IPS DF 6.9 (cell line): ENCODE measurements around the gene NRAP.

Experiments used
- DNase-seq: peaks from one replicate; pipeline ENCODE4 v3.0.0-alpha.2; 2013; ENCODE audit warnings: low read depth, low spot score
- H3K27ac ChIP-seq: one replicate; pipeline ENCODE4 v1.5.1; 2013; ENCODE audit warnings: low read length, control low read depth
- H3K27me3 ChIP-seq: 2 replicates; pipeline ENCODE4 v1.6.1; 2013; ENCODE audit warnings: mild to moderate bottlenecking, low read length; ENCODE audit not compliant: control insufficient read depth, insufficient read depth
- H3K36me3 ChIP-seq: 2 replicates; pipeline ENCODE4 v1.6.1; 2013; ENCODE audit warnings: low read length; ENCODE audit not compliant: control insufficient read depth, insufficient read depth
- H3K4me1 ChIP-seq: 2 replicates; pipeline ENCODE4 v1.6.1; 2013; ENCODE audit warnings: low read length; ENCODE audit not compliant: control insufficient read depth, insufficient read depth
- H3K4me3 ChIP-seq: 2 replicates; pipeline ENCODE4 v1.5.1; 2013; ENCODE audit warnings: mild to moderate bottlenecking, low read length
- H3K9me3 ChIP-seq: 2 replicates; pipeline ENCODE4 v1.6.1; 2013; ENCODE audit warnings: low read length, inconsistent platforms; ENCODE audit not compliant: control insufficient read depth, insufficient read depth
- WGBS: extraction: QIAGEN DNeasy Blood & Tissue Kit; methylation state at CpG from one replicate; pipeline ENCODE4 v1.1.7; 2013; ENCODE audit warnings: mixed read lengths, missing lambda C conversion rate; ENCODE audit not compliant: insufficient read length, insufficient coverage; 5-methylcytosine and 5-hydroxymethylcytosine counted together

Gene NRAP

DNA sequence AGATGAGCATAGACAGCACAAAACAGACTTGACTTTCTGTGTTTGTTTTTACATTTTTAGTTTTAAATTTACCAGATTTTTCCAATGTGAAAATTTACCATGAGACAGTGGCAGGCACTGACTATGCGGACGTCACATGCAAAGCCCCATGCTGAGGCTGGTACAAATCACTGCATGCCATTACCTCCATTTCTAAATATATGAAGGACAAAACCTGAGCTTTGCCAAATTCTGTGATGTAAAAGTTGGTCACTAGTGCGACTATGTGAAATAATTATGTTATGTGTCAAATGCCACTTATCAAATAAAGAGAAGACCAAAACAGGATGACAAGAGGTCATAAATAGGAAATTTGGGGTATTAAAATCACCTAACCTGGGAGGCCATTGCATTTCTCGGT is 22.1 kb downstream of the NRAP start:
- Histone ChIP-seq H3K27me3 (no peaks in the 10 kb centered on the region), H3K27ac (no peak overlapping the region)
- WGBS: no CpG with 5 or more reads among the region's 4 CpGs

DNA sequence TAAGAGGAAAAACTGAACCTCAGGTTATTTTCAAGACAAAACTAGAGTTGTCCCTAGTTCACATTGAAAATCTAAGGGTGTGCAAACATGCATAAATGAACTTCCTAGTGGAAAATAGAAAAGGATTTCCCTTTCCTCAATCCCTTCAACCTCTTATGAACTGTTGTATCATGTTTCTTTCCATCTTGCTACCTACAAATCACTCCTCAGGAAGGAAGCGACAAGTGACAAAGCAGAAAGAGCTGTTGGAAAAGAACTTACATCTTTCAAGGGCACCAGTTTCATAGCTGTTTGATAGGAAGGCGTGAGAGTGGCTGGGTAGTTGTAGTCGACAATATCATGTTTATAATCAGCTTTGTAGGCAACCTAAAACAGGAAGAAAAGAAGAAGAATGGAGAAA is 23.9 kb downstream of the NRAP start:
- H3K27ac ChIP-seq: no peak overlapping the region
- H3K4me1 ChIP-seq: no peaks in the 10 kb centered on the region
- H3K27me3 ChIP-seq: no peaks in the 10 kb centered on the region
- H3K36me3 ChIP-seq: no peaks in the 10 kb centered on the region
- H3K4me3 ChIP-seq: no peak overlapping the region
- no CpG with 5 or more reads among the region's 3 CpGs for WGBS
- no peak for DNase-seq
- H3K9me3 ChIP-seq: no peaks in the 10 kb centered on the region

More for the DNA sequence above, 22.1 kb downstream of the NRAP start:
- Histone ChIP-seq H3K4me3 (no peak overlapping the region), H3K36me3 (no peaks in the 10 kb centered on the region), H3K4me1 (no peaks in the 10 kb centered on the region), H3K9me3 (no peaks in the 10 kb centered on the region)
- no peak for DNase-seq

DNA sequence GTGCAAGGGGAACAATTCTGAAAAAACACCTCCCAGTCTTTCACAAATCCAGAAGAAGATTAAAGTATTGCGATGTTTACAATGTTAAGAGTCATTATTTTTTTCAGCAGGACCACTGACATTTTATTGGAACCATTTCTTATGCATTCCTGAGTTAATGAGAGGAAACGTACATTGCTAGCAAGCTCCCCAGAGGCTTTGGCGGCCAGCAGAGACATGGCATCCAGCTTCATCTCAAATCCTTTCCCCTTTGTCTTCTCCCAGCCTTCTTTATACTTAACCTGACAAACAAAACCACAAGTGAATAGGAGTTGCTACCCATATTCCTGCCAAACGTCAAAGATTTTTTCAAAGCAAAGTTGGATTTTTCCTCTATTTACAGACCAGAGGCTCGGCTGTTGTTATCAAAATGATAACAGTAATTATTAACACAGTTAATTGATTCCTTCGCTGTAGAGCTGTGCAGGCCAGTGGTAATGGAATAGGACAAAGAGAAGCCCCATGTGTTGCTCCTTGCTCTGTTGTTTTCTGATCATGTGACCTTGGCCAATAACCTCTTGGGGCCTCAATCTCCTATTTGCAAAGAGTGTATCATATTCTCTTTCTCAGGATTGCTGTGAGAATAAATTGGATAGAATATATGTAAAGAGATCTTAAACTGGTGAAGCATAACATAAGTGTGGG is 32.0 kb downstream of the NRAP start:
- no peaks in the 10 kb centered on the region for H3K27me3 ChIP-seq
- H3K27ac ChIP-seq: no peak overlapping the region
- no peaks in the 10 kb centered on the region for H3K4me1 ChIP-seq
- H3K36me3 ChIP-seq: no peaks in the 10 kb centered on the region
- no CpG with 5 or more reads among the region's 6 CpGs for WGBS
- no peak for DNase-seq
- no peak overlapping the region for H3K4me3 ChIP-seq
- H3K9me3 ChIP-seq: no peaks in the 10 kb centered on the region

DNA sequence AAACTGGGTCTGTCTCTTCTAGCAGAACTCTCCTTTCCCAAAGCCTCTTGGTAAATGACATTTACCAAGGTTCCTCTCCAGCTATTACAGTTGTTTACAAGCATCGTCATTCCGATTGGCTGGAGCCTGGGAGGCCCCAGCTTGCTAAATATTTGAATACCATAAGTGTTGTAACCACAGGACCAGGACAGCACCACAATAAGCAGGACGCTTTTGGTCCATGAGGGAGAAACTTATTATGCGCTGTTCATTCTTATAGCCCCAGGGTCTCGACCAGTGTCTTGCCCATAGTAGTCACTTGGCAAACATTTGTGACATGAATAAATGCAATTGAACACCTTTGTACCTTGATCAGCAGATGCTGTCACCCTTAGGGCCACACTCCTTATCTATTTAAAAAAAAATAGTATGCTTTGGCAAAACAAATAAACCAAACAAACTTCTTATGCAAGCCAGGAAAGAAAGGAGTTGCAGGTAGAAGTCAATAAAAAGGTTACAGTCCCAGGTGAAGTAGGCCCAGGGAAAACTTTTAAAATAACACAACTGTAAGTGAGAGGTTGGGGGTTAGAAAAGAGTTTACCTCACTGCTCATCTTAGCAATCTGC is 32.8 kb downstream of the NRAP start:
- WGBS: no CpG with 5 or more reads among the region's 5 CpGs
- H3K4me1 ChIP-seq: no peaks in the 10 kb centered on the region
- H3K9me3 ChIP-seq: no peaks in the 10 kb centered on the region
- no peak for DNase-seq
- H3K27ac ChIP-seq: no peak overlapping the region
- H3K27me3 ChIP-seq: no peaks in the 10 kb centered on the region
- H3K36me3 ChIP-seq: no peaks in the 10 kb centered on the region
- no peak overlapping the region for H3K4me3 ChIP-seq

DNA sequence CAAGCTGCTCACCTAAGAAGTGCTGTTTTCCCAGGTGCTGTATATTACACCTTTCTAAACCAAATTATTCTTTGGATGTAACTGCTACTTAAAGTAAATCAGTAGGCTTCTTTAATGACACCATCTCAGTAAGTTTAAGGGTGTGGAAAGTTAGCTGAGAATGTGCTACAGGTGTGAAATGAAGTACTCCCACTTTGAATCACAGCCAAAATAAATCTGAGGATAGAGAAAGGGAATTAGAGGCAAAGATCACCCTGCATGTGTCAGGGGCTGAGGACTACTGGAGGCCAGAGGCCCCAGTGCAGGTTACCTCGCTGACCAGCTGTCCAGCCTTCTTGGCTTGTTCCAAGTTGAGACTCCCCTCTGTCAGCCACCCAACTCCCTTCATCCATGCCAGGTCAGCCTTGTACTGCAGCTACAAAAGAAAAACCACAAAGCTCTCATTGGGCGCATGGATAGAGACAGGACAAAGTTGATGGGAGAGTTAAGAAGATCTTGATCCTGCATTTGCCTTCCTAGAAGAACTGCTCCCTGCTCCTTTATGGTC is 35.2 kb downstream of the NRAP start:
- no peak overlapping the region for H3K4me3 ChIP-seq
- H3K4me1 ChIP-seq: no peaks in the 10 kb centered on the region
- no peaks in the 10 kb centered on the region for H3K27me3 ChIP-seq
- no peaks in the 10 kb centered on the region for H3K36me3 ChIP-seq
- H3K9me3 ChIP-seq: no peaks in the 10 kb centered on the region
- H3K27ac ChIP-seq: no peak overlapping the region
- WGBS: no CpG with 5 or more reads among the region's 2 CpGs
- no peak for DNase-seq

DNA sequence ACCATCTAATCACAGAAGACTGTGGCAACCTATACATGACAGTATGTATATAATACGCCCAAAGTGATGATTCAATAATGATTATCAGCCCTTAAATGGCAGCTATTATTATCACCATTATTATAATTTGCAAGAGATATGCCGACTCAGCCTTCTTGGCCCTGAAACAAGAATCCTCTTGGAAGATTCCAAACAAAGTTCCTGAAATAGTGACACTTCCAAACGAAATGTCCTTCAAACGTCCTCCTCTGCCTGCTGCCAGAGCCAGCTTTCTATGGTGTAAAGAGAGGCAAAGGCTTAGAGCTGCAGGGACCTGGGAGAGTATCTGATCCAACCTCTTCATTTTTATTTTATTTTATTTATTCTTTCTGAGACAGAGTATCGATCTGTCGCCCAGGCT is 36.0 kb downstream of the NRAP start:
- no CpG with 5 or more reads among the region's 6 CpGs for WGBS
- Histone ChIP-seq H3K4me1 (no peaks in the 10 kb centered on the region), H3K27ac (no peak overlapping the region), H3K4me3 (no peak overlapping the region), H3K36me3 (no peaks in the 10 kb centered on the region), H3K9me3 (no peaks in the 10 kb centered on the region), H3K27me3 (no peaks in the 10 kb centered on the region)
- DNase-seq: no peak

DNA sequence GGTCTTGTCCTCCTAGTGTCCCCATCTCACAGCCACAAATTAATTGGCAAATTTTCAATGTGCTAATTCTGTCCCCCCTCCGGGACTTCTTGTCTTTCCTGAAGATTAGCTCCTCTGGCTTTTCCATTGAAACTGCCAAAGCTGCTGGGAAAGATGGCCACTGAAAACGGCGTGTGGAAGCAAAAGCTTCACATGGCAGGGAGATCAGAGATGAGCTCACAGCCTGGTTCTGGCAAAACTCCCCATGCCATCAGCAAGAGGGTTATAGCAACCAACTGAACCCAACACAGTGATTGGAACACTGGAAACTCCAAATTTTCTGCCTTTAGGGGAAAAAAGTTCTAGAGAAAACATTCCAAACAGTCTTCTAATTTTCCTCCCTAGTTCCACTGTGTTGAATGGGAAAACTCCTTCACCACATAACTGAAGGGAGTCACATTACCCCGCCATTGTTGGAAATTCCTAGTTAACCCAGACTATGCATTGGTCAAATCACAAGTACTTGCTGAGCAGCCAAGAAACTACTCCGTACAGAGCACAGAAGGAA is 37.0 kb downstream of the NRAP start:
- Histone ChIP-seq H3K36me3 (no peaks in the 10 kb centered on the region), H3K9me3 (no peaks in the 10 kb centered on the region), H3K27ac (no peak overlapping the region), H3K27me3 (no peaks in the 10 kb centered on the region), H3K4me3 (no peak overlapping the region), H3K4me1 (no peaks in the 10 kb centered on the region)
- WGBS: no CpG with 5 or more reads among the region's 5 CpGs
- no peak for DNase-seq

DNA sequence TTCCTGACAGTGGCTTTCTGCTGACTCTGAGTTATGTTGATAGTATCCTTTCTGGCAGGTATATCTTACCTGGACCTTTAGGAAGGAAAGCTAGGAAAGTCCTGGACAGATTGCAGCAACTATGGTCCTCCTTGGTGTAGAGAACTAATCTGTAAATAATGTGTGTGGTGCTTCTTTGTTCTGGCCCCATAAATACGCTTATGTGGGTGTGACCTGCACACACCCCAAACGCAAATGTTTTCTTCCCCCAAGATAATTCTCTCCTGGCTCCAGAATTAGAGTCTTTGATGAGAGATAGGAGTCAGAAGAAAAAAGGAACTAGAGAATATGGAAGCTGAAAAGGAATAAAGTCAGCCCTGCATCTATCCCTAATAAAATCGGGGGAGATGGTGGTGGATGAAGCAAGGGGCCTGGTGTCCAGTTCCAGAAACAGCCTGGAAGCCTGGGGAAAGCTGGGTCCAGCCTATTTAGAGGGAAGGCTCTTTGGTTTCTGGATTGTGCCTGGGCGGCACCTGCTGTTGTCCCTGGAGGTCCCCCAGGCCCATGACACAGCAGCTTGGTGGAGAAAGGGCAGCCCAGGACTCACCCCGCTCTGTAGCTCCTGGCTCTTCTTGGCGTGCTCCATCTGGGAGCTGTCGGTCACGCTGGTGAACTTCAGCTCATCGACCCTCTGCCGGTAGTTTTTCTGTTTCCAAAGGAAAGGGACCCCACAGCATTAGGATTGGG is 38.2 kb downstream of the NRAP start:
- H3K27ac ChIP-seq: no peak overlapping the region
- WGBS: no CpG with 5 or more reads among the region's 10 CpGs
- H3K36me3 ChIP-seq: no peaks in the 10 kb centered on the region
- no peaks in the 10 kb centered on the region for H3K27me3 ChIP-seq
- DNase-seq: no peak
- no peaks in the 10 kb centered on the region for H3K9me3 ChIP-seq
- no peak overlapping the region for H3K4me3 ChIP-seq
- 0 out of 2 replicates have a peak, but pooled peaks cover 1% of the 10 kb centered on the region for H3K4me1 ChIP-seq

DNA sequence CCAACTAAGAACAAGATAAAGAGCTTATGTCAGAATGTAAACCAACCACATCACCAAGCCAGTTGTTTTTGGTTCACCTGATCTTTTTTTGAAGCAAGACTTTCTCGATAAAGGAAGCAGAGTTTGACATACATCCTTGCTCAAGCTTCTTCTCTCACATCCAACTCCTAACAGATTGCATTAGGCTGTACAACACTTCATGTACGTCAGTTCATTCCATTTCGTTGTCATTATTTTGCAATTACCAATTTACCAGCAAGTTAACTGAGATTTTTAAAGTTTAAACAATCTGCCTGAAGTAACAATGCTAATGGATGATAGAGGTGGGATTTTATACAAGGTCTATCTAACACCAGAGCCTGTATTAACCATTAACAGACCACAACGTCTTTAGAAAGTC is 41.0 kb downstream of the NRAP start:
- 0 out of 2 replicates have a peak, but pooled peaks cover 1% of the 10 kb centered on the region for H3K4me1 ChIP-seq
- no peak for DNase-seq
- H3K27ac ChIP-seq: no peak overlapping the region
- WGBS: no CpG with 5 or more reads among the region's 4 CpGs
- no peak overlapping the region for H3K4me3 ChIP-seq
- H3K9me3 ChIP-seq: no peaks in the 10 kb centered on the region
- no peaks in the 10 kb centered on the region for H3K36me3 ChIP-seq
- no peaks in the 10 kb centered on the region for H3K27me3 ChIP-seq

DNA sequence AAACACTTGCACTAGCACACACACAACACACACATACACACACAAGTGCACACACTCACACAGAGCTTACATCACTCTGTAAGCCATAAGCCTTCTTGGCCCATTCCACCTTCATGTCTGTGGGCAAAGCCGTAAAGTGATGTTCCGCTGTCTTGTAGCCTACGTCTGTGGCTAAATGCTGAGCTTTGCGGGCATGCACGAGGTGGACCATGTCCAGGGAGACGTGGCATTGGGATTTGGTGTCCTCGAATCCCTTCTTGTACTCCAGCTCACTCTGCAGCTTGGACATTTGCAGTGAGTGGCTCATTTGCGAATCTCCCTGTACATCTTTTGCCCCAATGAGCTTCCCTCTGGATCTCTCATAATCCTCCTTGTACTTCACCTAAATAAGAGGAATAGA is 42.0 kb downstream of the NRAP start:
- Histone ChIP-seq H3K36me3 (no peaks in the 10 kb centered on the region), H3K9me3 (no peaks in the 10 kb centered on the region), H3K27me3 (no peaks in the 10 kb centered on the region), H3K27ac (no peak overlapping the region), H3K4me3 (no peak overlapping the region), H3K4me1 (peaks cover 3% of the 10 kb centered on the region; the same call in 1 of the 2 replicates)
- WGBS: no CpG with 5 or more reads among the region's 8 CpGs
- DNase-seq: no peak
